Epithelial cell of esophagus (primary cell): Measurements from ENCODE around the gene PTPRO.

Source experiments
- DNase-seq: peaks from one replicate; pipeline ENCODE4 v3.0.0; 2010; ENCODE audit warnings: low read depth
- H3K4me3 ChIP-seq: 2 replicates; pipeline ENCODE4 v1.5.1; 2011; ENCODE audit warnings: mild to moderate bottlenecking, low read length, control low read depth
- TF ChIP-seq, protein P1 (sequence below): IDR thresholded peaks from 2 replicates; pipeline ENCODE4 v1.5.1; 2011; ENCODE audit warnings: low read depth, mild to moderate bottlenecking, low read length, control low read depth, inconsistent platforms; ENCODE audit not compliant: insufficient read depth; ENCODE audit errors: missing control alignments

PTPRO gene

GRCh38 chr12:15600223-15600935 lies 278.1 kb downstream of the PTPRO start:
- DNase-seq: peak; percentile 73
- TF ChIP-seq, protein P1, sequence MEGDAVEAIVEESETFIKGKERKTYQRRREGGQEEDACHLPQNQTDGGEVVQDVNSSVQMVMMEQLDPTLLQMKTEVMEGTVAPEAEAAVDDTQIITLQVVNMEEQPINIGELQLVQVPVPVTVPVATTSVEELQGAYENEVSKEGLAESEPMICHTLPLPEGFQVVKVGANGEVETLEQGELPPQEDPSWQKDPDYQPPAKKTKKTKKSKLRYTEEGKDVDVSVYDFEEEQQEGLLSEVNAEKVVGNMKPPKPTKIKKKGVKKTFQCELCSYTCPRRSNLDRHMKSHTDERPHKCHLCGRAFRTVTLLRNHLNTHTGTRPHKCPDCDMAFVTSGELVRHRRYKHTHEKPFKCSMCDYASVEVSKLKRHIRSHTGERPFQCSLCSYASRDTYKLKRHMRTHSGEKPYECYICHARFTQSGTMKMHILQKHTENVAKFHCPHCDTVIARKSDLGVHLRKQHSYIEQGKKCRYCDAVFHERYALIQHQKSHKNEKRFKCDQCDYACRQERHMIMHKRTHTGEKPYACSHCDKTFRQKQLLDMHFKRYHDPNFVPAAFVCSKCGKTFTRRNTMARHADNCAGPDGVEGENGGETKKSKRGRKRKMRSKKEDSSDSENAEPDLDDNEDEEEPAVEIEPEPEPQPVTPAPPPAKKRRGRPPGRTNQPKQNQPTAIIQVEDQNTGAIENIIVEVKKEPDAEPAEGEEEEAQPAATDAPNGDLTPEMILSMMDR: no peak
- no peak overlapping the region for H3K4me3 ChIP-seq

DNA sequence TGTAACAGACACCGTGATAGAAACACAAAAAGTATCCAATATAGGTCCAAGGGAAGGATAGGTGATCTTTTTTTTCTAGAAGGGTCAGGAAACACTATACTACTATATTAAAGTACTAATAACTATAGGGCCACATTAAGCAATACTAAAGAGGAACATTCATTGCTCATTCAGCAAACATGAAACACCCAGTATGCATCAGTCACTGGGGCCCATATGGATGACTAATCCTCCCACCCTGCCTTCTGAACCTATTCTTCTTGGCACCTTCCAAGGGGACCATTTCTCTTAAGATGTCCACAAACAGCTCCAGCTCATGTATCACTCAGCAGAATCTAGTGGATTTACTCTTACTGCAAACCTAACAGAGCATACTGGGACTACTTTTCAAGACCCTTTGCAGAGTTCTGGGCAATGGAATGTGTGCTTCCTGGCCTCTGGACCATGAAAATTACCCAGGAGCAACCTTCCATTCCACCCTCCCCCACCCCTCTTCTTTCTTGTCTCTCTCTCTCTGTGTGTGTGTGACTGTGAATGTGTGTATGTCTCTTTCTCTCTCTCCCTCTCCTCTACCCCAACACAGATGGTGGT lies 279.0 kb downstream of the PTPRO start:
- DNase-seq: peak; percentile 96
- TF ChIP-seq, protein P1: no peak
- H3K4me3 ChIP-seq: no peak overlapping the region

DNA sequence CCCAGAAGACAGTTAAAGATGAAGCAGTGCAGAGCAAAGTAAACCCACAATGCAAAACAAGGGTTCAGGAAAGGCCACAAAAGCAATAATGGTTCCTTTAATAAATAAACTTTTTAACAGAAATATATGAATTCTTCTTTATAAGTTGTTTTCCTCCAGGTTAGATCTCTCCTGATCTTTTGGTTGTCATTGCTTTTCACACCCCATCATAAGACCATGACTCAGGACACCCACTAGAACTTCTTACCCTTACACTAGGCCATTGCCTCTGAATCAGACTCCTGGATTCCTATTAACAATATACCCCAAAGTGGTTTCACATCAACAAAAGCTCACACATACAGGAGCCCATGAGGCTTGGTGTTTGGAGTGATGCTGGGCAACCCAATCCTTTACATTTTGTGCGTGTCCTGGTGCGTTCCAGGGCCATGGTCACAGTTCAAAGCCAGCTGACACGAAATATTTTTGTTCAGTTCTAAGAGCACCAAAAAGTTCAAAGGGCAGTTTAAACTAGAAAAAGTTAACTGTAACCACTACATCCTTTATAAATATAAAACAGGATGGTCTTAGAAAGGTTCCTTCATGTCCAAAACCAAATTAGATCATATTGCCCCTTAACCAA lies 279.9 kb downstream of the PTPRO start:
- TF ChIP-seq, protein P1: no peak

GRCh38 chr12:15603474-15604085 lies 281.3 kb downstream of the PTPRO start:
- H3K4me3 ChIP-seq: no peak overlapping the region
- no peak for DNase-seq
- TF ChIP-seq, protein P1: no peak

More for the DNA sequence above, 279.9 kb downstream of the PTPRO start:
- H3K4me3 ChIP-seq: no peak overlapping the region
- no peak for DNase-seq

DNA sequence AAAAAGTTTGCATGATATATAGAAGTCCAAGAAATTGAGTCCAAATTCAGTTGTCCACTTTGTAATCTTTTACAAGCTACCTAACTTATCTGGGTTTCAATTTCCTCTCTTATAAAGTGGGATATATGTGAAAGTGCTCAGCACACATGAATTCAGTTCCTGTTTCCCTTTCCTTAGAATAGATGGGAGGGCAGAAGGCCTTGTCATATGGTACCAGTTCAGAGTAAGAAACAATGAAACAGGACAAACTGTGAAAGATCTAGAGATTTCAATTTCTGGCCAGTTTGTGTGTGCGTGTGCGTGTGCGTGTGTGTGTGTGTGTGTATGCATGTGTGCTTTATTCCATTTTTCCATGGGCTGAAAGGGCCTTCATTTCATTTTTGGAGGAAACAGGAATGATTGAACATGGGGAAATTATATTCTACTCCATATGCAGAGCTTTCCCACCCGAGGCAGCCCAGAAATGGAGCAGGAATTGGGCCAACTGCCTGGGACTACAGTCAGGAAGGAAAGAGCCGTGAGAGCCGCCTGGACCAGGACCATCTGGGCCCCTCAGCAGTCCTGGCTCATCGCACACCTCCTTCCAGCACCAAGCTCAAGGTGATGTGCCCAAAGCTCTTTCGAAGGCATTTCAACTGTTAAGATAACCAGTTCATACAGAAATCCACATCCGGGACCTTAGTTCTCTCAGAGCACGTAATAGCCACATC lies 283.7 kb downstream of the PTPRO start:
- no peak overlapping the region for H3K4me3 ChIP-seq
- TF ChIP-seq, protein P1: no peak
- DNase-seq: no peak

GRCh38 chr12:15608406-15608805 lies 286.1 kb downstream of the PTPRO start:
- DNase-seq: no peak
- TF ChIP-seq, protein P1: no peak

More at GRCh38 chr12:15608406-15608805, 286.1 kb downstream of the PTPRO start:
- no peak overlapping the region for H3K4me3 ChIP-seq
